ENCODE results near the gene KCNC1.

KCNC1 gene

GRCh38 chr11:17775507-17776211, 41.1 kb downstream of the KCNC1 start:
- DNase-seq: no peak

GRCh38 chr11:17776212-17776875, 41.8 kb downstream of the KCNC1 start:
- no peak for DNase-seq

DNA sequence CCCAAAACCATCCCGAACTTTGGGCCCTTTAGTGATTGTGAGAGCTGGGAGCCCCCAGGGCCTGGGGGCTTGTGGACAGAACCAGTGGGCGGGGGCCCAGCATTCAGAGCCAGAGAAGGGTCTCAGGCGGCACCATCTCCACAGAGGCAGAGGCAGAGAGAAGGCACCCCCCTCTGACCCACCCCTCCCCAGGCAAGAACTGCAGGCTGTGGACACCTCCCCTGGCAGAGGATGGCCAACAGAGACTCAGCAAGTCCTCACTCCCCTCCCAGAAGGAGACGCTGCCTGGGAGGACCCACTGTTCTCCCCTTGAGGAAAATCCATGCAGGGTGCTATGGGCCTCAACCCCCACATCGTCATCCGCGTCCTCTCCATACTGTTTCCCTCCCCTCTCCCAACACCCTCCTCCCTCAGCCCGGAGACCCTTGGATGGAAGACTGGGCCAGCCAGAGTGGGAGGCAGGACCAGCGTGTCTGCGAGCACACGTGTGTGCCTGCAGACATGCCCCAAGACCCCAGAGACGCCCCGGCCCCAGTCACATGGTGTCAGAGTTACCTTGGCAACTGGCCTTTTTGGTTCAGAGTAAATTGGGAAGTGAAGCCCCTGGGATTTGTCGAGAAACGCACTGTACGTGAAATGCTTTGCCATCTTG, 42.6 kb downstream of the KCNC1 start:
- no peak for DNase-seq

- no peak for DNase-seq
Observed at GRCh38 chr11:17777738-17778091, 43.1 kb downstream of the KCNC1 start.

DNA sequence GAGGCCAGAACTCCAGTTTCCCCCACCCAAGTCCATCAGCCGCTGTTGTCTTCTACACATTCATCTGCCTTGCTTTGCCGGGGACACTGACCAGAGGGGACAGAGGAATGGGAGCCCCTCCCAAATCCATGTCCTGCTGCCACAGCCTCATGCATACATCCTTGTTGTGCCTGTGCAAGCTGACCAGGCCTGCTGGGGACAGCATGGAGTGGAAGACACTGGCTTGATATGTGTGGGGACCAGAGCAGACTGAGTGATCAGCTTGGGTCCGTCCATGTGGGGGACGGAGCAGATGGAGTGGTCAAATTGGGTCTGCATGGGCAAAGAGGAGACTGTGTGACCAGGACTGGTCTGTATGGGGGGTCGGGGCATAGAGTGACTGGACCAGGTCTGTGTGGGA, 43.8 kb downstream of the KCNC1 start:
- DNase-seq: no peak

- DNase-seq: no peak
Observed at GRCh38 chr11:17778956-17779860, 44.6 kb downstream of the KCNC1 start.

DNA sequence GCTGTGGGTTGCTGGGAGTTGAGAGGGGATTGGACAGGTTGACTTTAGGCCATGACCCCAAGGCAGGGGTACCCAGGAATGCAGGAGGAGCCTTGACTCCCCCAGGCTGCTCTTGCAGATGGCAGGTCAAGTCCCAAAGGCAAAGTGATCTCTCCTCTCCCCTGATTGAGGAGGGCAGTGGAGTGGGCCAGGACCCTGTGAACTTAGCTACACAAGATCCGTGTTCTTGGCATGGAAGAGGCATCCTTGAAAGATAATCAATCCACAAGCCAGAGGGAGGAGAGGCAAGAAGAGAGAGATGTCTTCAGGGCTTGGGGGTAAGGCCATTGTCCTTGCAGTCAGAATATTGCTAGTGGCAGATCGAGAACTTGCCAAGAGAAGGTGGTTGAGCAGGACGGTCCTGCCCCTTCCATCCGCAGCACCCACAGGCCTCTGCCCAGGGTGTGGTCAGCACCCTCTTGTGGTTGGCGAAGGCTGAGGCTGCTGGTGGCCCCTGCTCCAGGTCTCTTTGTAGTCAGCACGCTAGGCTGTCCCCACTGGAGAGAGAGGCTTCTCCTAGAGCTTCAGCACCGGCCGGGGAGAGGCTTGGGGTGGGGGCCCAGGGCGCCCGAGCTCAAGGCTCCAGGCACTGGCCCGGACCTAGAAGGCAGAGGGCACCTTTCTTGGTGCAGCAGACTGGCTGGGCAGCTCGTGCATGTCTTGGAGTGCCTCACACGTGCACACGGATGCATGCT, 45.4 kb downstream of the KCNC1 start:
- no peak for DNase-seq

DNA sequence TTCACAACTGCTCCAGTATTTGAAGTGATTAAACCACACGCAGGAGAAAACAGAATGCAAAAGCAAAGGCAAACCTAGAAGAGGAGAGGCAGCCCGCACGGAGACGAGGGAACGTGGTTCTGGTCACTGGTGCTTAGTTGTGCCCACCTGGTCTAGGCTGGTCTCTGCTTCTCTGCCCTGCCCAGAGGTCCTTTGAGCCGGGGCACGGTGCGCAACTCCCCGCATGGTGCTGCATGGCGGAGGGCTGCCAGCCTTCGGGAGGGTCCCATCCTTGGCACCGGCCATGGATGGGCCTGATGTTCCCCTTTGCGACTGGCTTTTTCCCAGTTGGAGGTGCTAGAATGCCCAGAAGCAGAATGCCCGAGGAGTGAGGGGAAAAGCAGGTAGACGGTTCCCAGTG, 46.1 kb downstream of the KCNC1 start:
- DNase-seq: no peak

GRCh38 chr11:17781221-17781620, 46.6 kb downstream of the KCNC1 start:
- DNase-seq: no peak

DNA sequence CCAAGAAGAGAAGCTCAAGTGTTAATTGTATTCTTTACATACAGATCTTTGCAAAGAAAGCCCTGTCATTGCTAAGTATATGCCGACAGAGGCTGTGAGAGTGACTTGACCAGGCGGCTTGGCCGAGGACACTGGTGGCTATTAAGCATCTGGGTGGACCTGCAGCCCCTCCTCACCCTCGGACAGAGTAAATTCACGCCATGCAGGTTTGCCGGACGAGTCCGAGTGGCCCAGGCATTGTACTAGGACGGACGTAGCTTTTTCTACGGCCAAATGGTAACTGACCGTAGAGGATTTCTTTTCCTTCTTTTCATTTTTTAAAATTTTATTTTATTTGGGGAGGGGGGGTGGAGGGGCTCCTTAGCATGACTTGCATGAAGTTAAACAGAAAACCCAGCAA, 47.0 kb downstream of the KCNC1 start:
- no peak for DNase-seq

- DNase-seq: no peak
Observed at GRCh38 chr11:17782145-17782544, 47.6 kb downstream of the KCNC1 start.

DNA sequence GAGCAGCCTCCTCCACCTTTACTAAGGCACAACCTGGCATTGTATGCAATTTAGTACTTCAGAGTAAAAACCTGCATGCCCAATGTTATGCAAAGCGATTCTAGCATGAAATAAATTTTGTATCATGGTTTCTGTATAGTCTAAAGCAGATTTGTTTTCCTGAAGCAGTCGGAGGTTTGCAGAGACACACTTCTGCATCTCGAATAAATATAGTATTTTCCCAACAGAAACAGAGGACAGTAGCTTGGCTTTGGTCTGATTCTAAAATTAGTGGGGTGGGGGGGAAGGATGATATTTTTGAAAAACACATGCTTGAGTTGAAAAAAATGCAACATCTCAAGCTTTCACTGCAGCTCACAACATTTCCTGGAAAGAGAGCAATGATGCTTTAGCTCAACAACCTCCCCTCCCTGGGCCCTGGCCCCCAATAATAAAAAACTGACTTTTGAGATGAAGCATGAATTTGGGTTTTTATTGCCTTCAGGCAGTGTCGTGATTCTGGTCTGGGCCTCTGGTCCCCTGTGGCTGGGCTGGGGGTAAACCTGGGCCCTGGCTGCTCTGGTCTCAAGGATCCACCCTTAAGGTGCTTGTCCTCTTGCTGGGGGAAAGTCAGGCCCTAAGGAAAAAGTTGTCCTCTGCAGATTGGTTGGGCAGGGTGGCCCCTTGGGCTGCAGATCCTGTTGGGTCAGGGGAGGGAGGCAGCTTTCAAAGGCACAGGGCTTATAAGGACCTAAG, 48.2 kb downstream of the KCNC1 start:
- no peak for DNase-seq

DNA sequence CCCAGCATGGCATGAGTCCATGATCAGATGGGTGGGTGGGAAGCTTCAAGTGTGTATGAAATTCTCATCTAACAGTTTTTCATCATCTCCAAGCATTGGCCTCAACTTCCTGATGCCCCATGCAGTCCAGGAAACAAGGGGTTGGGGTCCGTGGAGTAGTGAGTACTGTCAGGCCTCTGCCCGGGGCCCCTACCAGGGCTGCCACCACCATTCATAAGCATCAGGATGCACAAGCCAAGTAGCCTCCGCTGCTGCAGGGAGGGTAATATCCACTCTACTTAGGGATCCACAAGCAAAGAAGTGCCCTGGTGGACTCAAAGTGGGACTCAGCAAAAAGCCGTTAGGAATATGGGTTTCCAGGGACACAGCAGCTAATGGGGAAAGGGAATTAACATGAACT, 49.3 kb downstream of the KCNC1 start:
- no peak for DNase-seq

DNA sequence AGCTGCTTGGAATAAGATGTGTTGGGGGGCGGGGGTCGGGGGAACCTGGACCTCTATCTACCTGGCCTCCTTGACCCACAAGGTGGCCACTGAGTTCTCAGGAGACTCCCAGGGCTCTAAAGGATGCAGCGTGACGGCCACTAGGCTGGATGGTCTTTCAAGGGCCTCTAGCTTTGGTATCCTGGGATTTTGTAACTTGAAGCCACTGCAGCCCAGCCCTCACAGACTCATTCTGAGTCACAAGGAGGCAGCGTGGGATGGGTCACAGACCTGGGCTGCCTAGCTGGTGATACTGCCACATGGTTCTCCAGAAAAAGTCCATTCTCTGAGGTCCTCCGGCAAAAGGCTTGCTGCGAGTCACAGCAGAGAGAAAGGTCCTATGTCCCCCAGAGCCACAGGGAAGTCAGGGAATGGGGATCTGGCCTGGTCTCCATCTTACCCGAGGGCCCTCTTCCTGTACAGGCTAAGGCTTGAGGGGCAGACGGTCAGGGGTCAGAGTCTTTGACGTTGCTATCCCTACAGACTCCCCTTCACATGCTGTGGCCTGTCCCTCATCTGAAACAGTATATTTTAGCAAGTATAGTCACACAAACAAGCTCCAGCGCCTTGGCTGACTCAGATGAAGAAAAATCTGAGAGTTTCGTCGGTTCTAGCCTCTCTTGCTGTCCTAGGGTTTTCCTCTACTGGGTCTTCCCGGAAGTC, 52.4 kb downstream of the KCNC1 start:
- DNase-seq: no peak

DNA sequence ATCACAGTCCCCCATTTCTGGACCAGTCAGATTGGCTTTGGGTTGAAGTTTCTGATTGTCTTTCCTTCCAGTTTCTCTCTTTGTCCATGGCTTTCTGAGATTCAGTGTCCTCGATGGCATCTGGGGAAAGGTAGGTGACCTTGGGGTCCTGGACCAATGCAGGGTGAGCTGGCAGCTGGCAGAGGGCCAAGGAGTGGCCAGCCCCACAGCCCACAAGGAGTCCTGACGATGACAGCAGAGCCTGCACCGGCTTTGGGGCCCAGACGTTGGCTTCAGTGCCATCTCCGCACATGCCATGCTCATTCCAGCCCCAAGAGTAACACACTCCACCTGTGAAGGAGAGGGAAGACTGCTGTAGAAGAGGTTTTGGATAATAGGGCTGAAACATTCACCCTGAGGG, 53.5 kb downstream of the KCNC1 start:
- no peak for DNase-seq

DNA sequence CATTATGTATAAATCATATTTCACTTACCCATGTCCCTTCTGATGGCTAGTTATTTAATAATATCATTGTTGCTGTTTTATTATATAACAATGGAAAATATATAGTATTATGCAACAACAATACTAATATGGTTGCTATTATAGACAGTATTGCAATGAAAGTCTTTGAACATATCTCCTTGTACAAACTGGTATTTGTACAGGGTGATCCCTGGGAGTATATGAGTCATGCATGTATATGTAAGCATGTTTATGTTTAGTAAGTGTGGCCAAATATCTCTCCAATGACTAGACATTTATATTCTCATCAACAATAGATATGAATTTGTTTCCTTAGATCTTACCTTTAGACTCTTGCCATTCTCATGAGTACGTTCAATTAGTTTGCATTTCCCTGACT, 55.9 kb downstream of the KCNC1 start:
- DNase-seq: no peak

DNA sequence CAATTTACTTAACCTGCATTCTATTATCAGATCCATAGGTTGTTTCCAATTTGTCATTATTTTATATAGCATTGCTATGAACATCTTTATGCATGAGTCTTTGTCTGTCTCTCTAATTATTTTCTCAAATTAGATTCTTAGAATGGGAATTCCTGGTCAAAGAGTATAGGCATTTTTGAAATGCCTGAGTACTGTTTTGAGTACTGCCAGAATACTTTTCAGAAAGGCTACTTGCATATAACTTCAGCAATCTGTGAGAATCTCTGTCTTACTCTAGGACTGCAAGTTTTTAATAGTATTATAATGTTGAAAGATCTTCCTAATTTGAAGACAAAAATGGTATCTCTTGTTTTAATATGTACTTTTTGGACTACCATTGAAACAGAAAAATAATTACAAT, 56.6 kb downstream of the KCNC1 start:
- no peak for DNase-seq

- no peak for DNase-seq
Observed at GRCh38 chr11:17792161-17792560, 57.6 kb downstream of the KCNC1 start.

DNA sequence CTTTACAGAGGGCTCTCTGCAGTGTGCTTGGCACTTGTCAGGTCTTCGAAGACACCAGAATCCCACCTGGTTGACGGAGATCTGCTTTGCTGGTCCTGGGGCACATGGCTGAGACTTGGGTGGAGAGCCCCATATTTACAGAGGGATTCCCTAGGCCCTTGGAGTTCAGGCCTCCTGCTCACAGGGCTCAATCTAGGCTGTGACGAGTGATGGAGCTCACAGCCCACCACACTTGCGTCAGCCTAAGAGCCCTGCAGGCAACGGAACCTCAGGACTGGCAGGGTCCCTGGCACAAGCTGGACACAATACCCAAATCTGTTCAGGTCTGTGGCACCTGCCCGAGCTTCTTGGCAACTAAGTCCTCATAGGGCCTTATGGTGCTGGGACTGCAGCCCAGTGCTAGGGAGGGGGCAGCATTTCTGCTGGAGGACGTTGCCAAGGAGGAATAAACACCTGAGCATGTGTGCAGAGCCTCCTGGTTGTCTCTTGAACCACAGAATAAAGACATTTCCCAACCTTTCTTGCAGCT, 59.1 kb downstream of the KCNC1 start:
- DNase-seq: no peak

DNA sequence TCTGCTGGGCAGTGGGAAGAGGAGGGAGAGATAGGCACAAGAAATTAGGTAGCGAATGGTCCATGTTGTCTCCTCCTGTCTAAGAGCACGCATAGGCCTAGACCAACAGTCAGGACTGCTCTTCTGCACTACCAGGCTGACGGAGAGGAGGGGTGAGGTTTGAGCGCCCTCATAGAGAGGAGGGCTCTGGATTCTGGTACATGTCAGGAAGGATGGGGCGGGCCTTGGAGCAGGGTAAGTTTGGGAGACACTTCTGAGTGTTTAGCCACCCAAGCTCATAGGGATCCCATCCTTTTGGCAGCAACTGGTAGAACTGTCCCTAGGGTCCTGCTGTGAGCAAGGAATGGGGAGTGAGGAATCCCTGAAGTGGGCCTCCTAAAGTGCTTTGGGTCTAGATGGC, 60.4 kb downstream of the KCNC1 start:
- no peak for DNase-seq

DNA sequence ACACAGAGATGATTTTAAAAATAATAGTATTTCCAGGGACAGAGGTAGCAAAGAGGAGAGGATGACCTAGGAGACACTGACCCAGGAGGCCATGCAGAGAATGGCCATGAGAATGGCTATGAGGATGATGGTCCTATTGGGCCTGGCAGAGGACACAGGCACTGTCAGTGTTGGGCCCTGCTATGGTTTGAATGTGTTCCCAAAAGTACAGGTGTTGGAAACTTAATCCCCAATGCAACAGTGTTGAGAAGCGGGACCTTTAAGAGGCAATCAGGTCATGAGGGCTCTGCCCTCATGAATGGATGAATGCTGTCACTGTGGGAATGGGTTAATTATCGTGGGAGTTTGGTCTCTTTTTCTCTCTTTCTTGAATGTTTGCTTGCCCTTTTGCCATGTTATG, 61.6 kb downstream of the KCNC1 start:
- DNase-seq: no peak

Measured in NCI-H1092 (cell line).